DMS114 treated with DMSO at 0.1 percent for 48 hours (cell line): Measurements from ENCODE around the gene TSSK1B.
"Not testable (repeated sequence)": the region's sequence is repeated elsewhere in the genome, so short reads cannot be mapped to it uniquely, and the experiment has no call there.

Source experiments
- DNase-seq: peaks from one replicate; lab custom pipeline; 2025; ENCODE audit not compliant: unreplicated experiment; lab: John Stamatoyannopoulos, UW

The TSSK1B gene

DNA sequence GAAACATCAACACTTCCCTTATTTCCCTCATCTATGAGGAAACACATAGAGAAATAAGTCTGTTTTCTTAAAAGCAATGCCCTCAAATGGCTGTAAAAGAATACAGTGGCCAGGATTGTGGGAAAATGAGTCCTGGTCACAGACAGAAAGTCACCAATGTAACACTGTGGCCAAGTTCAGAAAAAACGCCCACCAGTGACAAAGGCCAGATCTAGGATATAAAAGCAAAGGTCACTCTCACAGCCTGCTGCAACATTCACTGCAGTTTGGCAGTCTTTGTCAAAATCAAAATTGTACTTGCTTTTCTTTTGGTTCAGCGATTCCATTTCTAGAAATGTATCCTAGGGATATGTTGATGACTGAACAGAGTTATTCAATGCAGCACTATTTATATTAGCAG is 30.5 kb downstream of the TSSK1B start:
- DNase-seq = no peak

DNA sequence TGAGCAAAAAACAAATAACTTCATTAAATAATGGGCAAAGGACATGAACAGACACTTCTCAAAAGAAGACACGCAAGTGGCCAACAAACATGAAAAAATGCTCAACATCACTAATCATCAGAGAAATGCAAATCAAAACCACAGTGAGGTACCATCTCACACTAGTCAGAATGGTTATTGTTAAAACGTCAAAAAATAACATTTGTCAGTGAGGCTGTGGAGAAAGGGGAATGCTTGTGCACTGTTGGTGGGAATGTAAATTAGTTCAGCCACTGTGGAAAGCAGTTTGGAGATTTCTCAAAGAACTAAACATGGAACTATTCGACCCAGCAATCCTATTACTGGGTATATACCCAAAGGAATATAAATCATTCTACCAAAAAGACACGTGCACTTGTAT is 36.8 kb downstream of the TSSK1B start:
- not testable (repeated sequence) for DNase-seq

DNA sequence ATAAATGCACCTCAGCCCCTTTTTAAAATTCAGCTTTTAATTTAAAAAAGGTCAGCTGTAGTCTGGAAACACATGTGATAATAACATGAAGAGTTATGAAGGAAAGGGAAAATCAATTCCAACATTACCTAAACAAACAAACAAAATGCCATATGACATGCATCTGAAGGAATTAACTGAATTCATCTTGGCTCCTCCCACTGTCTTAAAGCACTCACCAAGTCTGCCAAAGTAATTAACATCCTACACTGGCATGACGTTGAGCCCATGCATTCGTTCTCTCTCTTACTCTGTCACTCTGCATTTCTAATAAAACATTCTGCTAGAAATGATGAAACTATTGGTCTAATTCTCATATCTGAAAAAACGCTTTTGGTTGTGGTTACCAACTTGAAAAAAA is 37.7 kb downstream of the TSSK1B start:
- DNase-seq = no peak

DNA sequence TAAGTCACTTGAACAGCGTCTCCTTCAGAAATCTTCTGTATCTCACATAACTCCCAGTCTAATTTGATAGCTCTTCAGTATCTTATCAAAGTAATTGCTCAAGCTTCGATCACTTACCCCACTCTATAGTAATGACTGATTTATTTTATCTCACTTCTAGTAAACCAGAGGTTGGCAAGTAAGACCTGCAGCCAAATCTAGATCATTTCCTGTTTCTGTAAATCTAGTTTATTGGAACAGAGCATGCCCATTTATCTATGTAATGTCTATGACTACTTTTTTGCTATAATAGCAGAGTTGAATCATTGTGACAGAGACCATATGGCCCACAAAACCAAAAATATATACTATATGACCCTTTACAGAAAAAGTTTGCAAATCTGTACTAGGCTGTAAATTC is 40.1 kb downstream of the TSSK1B start:
- no peak for DNase-seq

DNA sequence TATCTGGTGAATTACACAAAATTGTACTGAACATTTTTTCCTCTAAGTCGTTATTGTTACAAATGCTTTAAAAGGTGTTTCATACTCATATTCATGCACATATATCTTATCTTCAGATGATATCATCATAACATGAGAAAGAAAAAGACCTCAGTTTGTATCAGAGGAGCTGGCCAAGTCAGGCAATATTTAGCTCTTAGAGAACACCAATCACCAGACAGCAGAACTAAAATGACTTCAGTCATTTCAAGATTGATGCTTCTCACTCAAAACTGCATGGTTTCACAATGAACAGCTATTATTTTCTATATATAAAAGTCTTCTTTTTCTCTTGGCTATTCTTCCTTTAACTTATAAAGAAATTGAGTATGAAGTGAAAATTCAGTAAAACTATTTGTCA is 44.6 kb downstream of the TSSK1B start:
- DNase-seq = no peak

DNA sequence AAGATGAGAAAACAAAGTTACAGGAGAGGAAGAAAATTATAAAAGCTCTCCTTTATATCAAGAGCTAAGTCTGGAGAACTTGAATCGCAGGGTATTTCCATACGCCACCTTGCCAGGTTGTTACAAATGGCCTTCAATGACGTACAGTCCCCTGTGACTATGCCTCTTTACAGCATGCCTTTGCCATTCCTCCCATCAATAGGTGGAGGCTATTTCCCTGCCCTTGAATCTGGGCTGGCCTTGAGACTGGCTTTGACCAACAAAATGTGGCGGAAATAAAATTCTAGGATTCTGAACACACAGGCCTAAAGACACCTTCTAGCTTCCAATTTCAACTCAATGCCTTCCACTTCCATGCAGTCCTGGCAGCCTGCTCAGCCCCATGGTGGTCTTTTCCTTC is 45.7 kb downstream of the TSSK1B start:
- no peak for DNase-seq

DNA sequence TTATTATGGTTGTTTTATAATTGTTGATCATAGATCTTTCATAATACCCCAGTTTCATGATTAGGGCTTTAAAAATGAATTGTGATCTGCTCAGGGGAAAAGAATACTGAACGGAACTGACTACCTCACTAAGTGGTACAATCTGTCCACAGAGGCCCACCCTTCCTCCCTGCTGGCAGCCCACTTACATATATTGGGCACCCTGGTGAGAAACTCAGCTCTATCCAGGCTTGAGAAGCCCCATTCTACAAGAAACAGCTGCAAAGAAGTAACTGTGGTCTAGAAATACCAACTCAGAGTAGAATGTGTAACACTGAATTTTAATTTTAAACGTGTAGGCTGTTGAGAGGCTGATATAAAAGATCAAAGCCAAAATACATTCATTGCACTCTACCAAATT is 46.9 kb downstream of the TSSK1B start:
- no peak for DNase-seq

DNA sequence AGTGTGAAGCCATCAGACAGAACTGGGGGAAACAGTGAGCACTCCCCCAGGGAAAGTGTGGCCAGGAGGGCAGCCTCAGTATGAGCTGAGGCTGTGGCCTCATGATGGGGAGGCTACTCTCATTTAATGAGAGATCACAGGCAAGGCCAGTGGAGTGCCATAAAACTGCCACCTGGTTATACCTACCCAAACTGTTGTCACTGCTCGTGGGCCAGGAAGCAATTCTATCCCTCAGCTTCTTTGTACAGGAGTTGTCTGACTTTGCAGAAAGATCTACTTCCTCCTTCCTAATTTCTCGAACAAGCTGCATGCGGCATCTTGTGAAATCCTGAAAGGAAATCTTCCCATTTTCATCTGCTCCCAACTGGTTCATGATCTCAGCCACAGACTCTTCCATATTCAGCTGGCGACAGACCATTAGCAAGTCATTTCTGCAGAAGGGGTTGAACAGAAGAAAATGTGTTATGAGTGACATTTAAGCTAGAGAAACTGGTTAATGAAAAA is 50.0 kb downstream of the TSSK1B start:
- DNase-seq = no peak

DNA sequence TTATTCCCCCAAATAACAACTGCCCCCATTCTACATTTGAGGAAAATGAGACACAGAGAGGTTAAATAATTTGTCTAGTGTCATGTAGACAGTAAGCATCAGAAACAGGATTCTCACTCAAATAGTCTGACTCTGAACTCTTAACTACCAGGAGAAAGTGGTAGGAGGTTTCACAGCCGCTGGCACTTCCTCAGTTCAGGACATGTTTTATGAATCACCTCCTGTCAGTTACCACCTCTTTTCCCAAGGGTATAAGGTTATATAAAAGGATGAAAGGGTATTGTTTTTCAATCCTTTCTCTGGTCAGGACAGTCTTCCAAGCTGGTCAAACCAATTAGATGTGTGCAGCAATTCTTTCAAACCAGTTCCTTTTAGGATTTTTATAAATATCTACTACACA is 52.1 kb downstream of the TSSK1B start:
- DNase-seq = no peak
